ENCODE measurements around the gene MRPS6. TPM values are rescaled to one million over a fixed set of nuclear protein-coding genes. Genes with fewer than 3 reads are reported as not detected.

MRPS6 gene
- 28.0 and 32.6 TPM in 2 replicates for total RNA-seq (2014; rRNA removed; shearing (Covaris generic))

- Histone ChIP-seq H3K36me3 (no peaks in the 10 kb centered on the region; the same call in 1 of the 2 replicates), H3K27ac (peak within 1 kb of the TSS; percentile 62), H3K9me3 (replicated peaks) (no peaks in the 10 kb centered on the region), H3K27me3 (no peaks in the 10 kb centered on the region), H3K4me1 (peaks cover 12% of the 10 kb centered on the region), H3K4me3 (peak within 1 kb of the TSS; percentile 99)
- peak; percentile 91 to 93 for DNase-seq
These were observed at the start of gene MRPS6, which contains the start of gene SLC5A3 for GRCh38 chr21:34073032-34073748. Gene MRPS6, plus strand, starts transcription at chr21:34073578. Its CDS starts 123 bp downstream, at chr21:34073701. Gene SLC5A3, plus strand, starts transcription at chr21:34073578. Its CDS starts 21,621 bp downstream, at chr21:34095199.

GRCh38 chr21:34023691-34024373, 49.5 kb upstream of the MRPS6 start:
- DNase-seq: no peak
- Histone ChIP-seq H3K9me3 (replicated peaks) (peaks cover 5% of the 10 kb centered on the region; the same call in 1 of the 2 replicates), H3K4me3 (no peak overlapping the region), H3K4me1 (peaks cover 29% of the 10 kb centered on the region), H3K27ac (no peak overlapping the region), H3K27me3 (no peaks in the 10 kb centered on the region), H3K36me3 (no peaks in the 10 kb centered on the region)

- Histone ChIP-seq H3K9me3 (replicated peaks) (peaks cover 5% of the 10 kb centered on the region; the same call in 1 of the 2 replicates), H3K4me1 (peaks cover 24% of the 10 kb centered on the region), H3K36me3 (no peaks in the 10 kb centered on the region), H3K27ac (no peak overlapping the region), H3K27me3 (no peaks in the 10 kb centered on the region), H3K4me3 (no peak overlapping the region)
- no peak for DNase-seq
These were observed 49.0 kb upstream of the MRPS6 start for GRCh38 chr21:34024374-34024693.

GRCh38 chr21:34027721-34028461, 45.5 kb upstream of the MRPS6 start:
- H3K36me3 ChIP-seq: no peaks in the 10 kb centered on the region
- no peaks in the 10 kb centered on the region for H3K27me3 ChIP-seq
- H3K27ac ChIP-seq: no peak overlapping the region
- peaks cover 3% of the 10 kb centered on the region for H3K4me1 ChIP-seq
- DNase-seq: no peak
- no peak overlapping the region for H3K4me3 ChIP-seq
- no peaks in the 10 kb centered on the region for H3K9me3 ChIP-seq (replicated peaks)

- DNase-seq: peak; percentile 61 to 79
- no peaks in the 10 kb centered on the region for H3K36me3 ChIP-seq
- no peaks in the 10 kb centered on the region for H3K4me1 ChIP-seq
- H3K4me3 ChIP-seq: no peak overlapping the region
- H3K27ac ChIP-seq: no peak overlapping the region
- no peaks in the 10 kb centered on the region for H3K27me3 ChIP-seq
- no peaks in the 10 kb centered on the region for H3K9me3 ChIP-seq (replicated peaks)
These were observed 43.4 kb upstream of the MRPS6 start for GRCh38 chr21:34029743-34030528.

- Histone ChIP-seq H3K9me3 (replicated peaks) (no peaks in the 10 kb centered on the region), H3K27me3 (no peaks in the 10 kb centered on the region), H3K27ac (no peak overlapping the region), H3K36me3 (no peaks in the 10 kb centered on the region), H3K4me1 (no peaks in the 10 kb centered on the region), H3K4me3 (no peak overlapping the region)
- DNase-seq: no peak
These were observed 41.5 kb upstream of the MRPS6 start for GRCh38 chr21:34031835-34032370.

- Histone ChIP-seq H3K4me1 (peaks cover 8% of the 10 kb centered on the region; the same call in 1 of the 2 replicates), H3K9me3 (replicated peaks) (no peaks in the 10 kb centered on the region), H3K36me3 (no peaks in the 10 kb centered on the region), H3K4me3 (no peak overlapping the region), H3K27ac (no peak overlapping the region), H3K27me3 (no peaks in the 10 kb centered on the region; the same call in 1 of the 2 replicates)
- DNase-seq: no peak
These were observed 38.9 kb upstream of the MRPS6 start for GRCh38 chr21:34034369-34035014.

GRCh38 chr21:34035619-34036354, 37.6 kb upstream of the MRPS6 start:
- no peaks in the 10 kb centered on the region; the same call in 1 of the 2 replicates for H3K27me3 ChIP-seq
- H3K4me3 ChIP-seq: no peak overlapping the region
- no peak overlapping the region for H3K27ac ChIP-seq
- no peaks in the 10 kb centered on the region for H3K36me3 ChIP-seq
- no peaks in the 10 kb centered on the region for H3K9me3 ChIP-seq (replicated peaks)
- DNase-seq: no peak
- peaks cover 8% of the 10 kb centered on the region; the same call in 1 of the 2 replicates for H3K4me1 ChIP-seq

GRCh38 chr21:34037009-34037795, 36.2 kb upstream of the MRPS6 start:
- no peaks in the 10 kb centered on the region; the same call in 1 of the 2 replicates for H3K27me3 ChIP-seq
- H3K27ac ChIP-seq: no peak overlapping the region
- no peaks in the 10 kb centered on the region for H3K9me3 ChIP-seq (replicated peaks)
- H3K4me3 ChIP-seq: no peak overlapping the region
- H3K4me1 ChIP-seq: peaks cover 8% of the 10 kb centered on the region; the same call in 1 of the 2 replicates
- DNase-seq: no peak
- no peaks in the 10 kb centered on the region for H3K36me3 ChIP-seq

- H3K9me3 ChIP-seq (replicated peaks): no peaks in the 10 kb centered on the region
- DNase-seq: no peak
- H3K4me1 ChIP-seq: peaks cover 8% of the 10 kb centered on the region; the same call in 1 of the 2 replicates
- no peaks in the 10 kb centered on the region; the same call in 1 of the 2 replicates for H3K27me3 ChIP-seq
- H3K4me3 ChIP-seq: no peak overlapping the region
- no peak overlapping the region for H3K27ac ChIP-seq
- H3K36me3 ChIP-seq: no peaks in the 10 kb centered on the region
These were observed 33.5 kb upstream of the MRPS6 start for GRCh38 chr21:34039678-34040382.

GRCh38 chr21:34042735-34043134, 30.6 kb upstream of the MRPS6 start:
- H3K4me3 ChIP-seq: no peak overlapping the region
- peaks cover under 1% of the 10 kb centered on the region; the same call in 1 of the 2 replicates for H3K4me1 ChIP-seq
- H3K27ac ChIP-seq: no peak overlapping the region
- no peaks in the 10 kb centered on the region; the same call in 1 of the 2 replicates for H3K27me3 ChIP-seq
- no peaks in the 10 kb centered on the region for H3K36me3 ChIP-seq
- no peak for DNase-seq
- no peaks in the 10 kb centered on the region for H3K9me3 ChIP-seq (replicated peaks)

GRCh38 chr21:34043333-34043732, 30.0 kb upstream of the MRPS6 start:
- no peak for DNase-seq
- no peak overlapping the region for H3K4me3 ChIP-seq
- no peaks in the 10 kb centered on the region for H3K36me3 ChIP-seq
- no peaks in the 10 kb centered on the region for H3K9me3 ChIP-seq (replicated peaks)
- H3K27me3 ChIP-seq: no peaks in the 10 kb centered on the region
- no peak overlapping the region for H3K27ac ChIP-seq
- H3K4me1 ChIP-seq: no peaks in the 10 kb centered on the region

Measured in SJCRH30 (cell line).